ENCODE data around the gene C2orf76.

DNA sequence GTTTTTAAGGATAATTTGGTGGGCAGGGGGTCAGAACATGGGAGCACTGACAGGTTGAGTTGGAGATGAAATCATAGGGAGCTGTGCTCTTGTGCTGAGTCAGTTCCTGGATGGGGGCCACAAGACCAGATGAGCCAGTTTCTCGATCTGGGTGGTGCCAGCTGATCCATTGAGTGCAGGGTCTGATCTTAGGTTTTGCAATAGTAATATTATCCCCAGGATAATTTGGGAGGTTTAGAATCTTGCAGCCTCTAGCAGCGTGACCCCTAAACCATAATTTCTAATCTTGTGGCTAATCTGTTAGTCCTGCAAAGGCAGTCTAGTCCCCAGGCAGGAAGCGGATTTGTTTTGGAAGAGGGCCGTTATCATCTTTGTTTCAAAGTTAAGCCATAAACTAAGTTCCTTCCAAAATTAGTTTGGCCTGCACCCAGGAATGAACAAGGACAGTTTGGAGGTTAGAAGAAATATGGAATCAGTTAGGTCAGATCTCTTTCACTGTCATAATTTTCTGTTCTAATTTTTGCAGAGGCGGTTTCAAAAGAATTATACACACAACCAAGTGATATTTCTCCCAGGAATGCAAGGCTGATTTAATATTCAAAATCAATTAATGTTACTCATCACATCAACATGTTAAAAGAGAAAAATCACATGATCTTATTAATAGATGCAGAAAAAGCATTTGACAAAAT, 23.1 kb upstream of the C2orf76 start:
- TF ChIP-seq, protein P1, sequence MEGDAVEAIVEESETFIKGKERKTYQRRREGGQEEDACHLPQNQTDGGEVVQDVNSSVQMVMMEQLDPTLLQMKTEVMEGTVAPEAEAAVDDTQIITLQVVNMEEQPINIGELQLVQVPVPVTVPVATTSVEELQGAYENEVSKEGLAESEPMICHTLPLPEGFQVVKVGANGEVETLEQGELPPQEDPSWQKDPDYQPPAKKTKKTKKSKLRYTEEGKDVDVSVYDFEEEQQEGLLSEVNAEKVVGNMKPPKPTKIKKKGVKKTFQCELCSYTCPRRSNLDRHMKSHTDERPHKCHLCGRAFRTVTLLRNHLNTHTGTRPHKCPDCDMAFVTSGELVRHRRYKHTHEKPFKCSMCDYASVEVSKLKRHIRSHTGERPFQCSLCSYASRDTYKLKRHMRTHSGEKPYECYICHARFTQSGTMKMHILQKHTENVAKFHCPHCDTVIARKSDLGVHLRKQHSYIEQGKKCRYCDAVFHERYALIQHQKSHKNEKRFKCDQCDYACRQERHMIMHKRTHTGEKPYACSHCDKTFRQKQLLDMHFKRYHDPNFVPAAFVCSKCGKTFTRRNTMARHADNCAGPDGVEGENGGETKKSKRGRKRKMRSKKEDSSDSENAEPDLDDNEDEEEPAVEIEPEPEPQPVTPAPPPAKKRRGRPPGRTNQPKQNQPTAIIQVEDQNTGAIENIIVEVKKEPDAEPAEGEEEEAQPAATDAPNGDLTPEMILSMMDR (IDR thresholded peaks at IDR 0.05; ENCODE audit: borderline replicate concordance, extremely low read depth, low read length, poor library complexity, severe bottlenecking): no peak
- TF ChIP-seq EZH2 (IDR thresholded peaks at IDR 0.05; ENCODE audit: borderline replicate concordance, low read depth, low read length, severe bottlenecking): no peak
